Measurements from ENCODE around the gene MITF.

- TF ChIP-seq CTCF (IDR thresholded peaks at IDR 0.05) (no peak), POLR2A (IDR thresholded peaks at IDR 0.05) (no peak)
Measured at GRCh38 chr3:69906351-69906966, 167.2 kb downstream of the MITF start.
